ENCODE results near the gene UNC5CL. TPM values are rescaled to one million over a fixed set of nuclear protein-coding genes. Genes with fewer than 3 reads are reported as not detected.

UNC5CL gene
- total RNA-seq, 1 experiment from 2014 or later: 0.41 TPM

GRCh38 chr6:41025966-41026530 lies 13.0 kb downstream of the UNC5CL start:
- intact Hi-C loops (cut with micrococcal nuclease; ENCODE audit: unreplicated experiment): loop anchor here (5.0 to 10.0 kb wide), 2 partner anchors 711 to 1664 kb away; no protein-coding TSS in a partner anchor
- BruUV-seq (replicated peaks): no TSS peak

GRCh38 chr6:41023114-41023513 lies 15.9 kb downstream of the UNC5CL start:
- CTCF ChIA-PET: no interaction called here
- intact Hi-C loops (cut with micrococcal nuclease; ENCODE audit: unreplicated experiment): loop anchor here (10.0 kb wide), 1 partner anchor 708 kb away; no protein-coding TSS in a partner anchor

More at GRCh38 chr6:41025966-41026530, 13.0 kb downstream of the UNC5CL start:
- H3K4me3 ChIP-seq (ENCODE audit: low read depth, low read length, poor library complexity, severe bottlenecking): no peak overlapping the region
- no peaks in the 10 kb centered on the region for H3K4me1 ChIP-seq (ENCODE audit: insufficient read depth, low read length, poor library complexity, severe bottlenecking)
- POLR2A ChIA-PET (ENCODE audit: low non-redundant PET): no interaction called here
- no peak overlapping the region for H3K27ac ChIP-seq (ENCODE audit: low read depth, low read length, poor library complexity, severe bottlenecking)
- no peaks in the 10 kb centered on the region for H3K27me3 ChIP-seq (replicated peaks; ENCODE audit: insufficient read depth, low read depth, low read length, poor library complexity)
- no peaks in the 10 kb centered on the region for H3K36me3 ChIP-seq (ENCODE audit: insufficient read depth, low read length, poor library complexity, severe bottlenecking)
- no peak for TF ChIP-seq CTCF (conservative IDR thresholded peaks at IDR 0.05; ENCODE audit: low read depth, low read length)
- TF ChIP-seq EZH2 (IDR thresholded peaks at IDR 0.05; ENCODE audit: borderline replicate concordance, low read depth, low read length, poor library complexity, severe bottlenecking): no peak
- CTCF ChIA-PET: no interaction called here
- no peak for DNase-seq (ENCODE audit: low spot score)
- no peaks in the 10 kb centered on the region for H3K9me3 ChIP-seq (ENCODE audit: low read depth, low read length, poor library complexity, severe bottlenecking)

GRCh38 chr6:41022294-41022693 lies 16.7 kb downstream of the UNC5CL start:
- ChIA-PET POLR2A (ENCODE audit: low non-redundant PET) (no interaction called here), CTCF (interaction anchor here (0.6 kb wide), 1 partner anchor 66 kb away, joined by 4 read pairs; no protein-coding TSS in a partner anchor)
- no TSS peak for BruUV-seq (replicated peaks)
- Histone ChIP-seq H3K4me1 (ENCODE audit: insufficient read depth, low read length, poor library complexity, severe bottlenecking) (no peaks in the 10 kb centered on the region), H3K9me3 (ENCODE audit: low read depth, low read length, poor library complexity, severe bottlenecking) (no peaks in the 10 kb centered on the region), H3K27ac (ENCODE audit: low read depth, low read length, poor library complexity, severe bottlenecking) (no peak overlapping the region), H3K36me3 (ENCODE audit: insufficient read depth, low read length, poor library complexity, severe bottlenecking) (no peaks in the 10 kb centered on the region), H3K4me3 (ENCODE audit: low read depth, low read length, poor library complexity, severe bottlenecking) (no peak overlapping the region), H3K27me3 (replicated peaks; ENCODE audit: insufficient read depth, low read depth, low read length, poor library complexity) (no peaks in the 10 kb centered on the region)
- TF ChIP-seq EZH2 (IDR thresholded peaks at IDR 0.05; ENCODE audit: borderline replicate concordance, low read depth, low read length, poor library complexity, severe bottlenecking) (no peak), CTCF (conservative IDR thresholded peaks at IDR 0.05; ENCODE audit: low read depth, low read length) (no peak)
- intact Hi-C loops (cut with micrococcal nuclease; ENCODE audit: unreplicated experiment): loop anchor here (10.0 kb wide), 1 partner anchor 707 kb away; no protein-coding TSS in a partner anchor
- no peak for DNase-seq (ENCODE audit: low spot score)

More at GRCh38 chr6:41023114-41023513, 15.9 kb downstream of the UNC5CL start:
- TF ChIP-seq CTCF (conservative IDR thresholded peaks at IDR 0.05; ENCODE audit: low read depth, low read length) (no peak), EZH2 (IDR thresholded peaks at IDR 0.05; ENCODE audit: borderline replicate concordance, low read depth, low read length, poor library complexity, severe bottlenecking) (no peak)
- no peaks in the 10 kb centered on the region for H3K4me1 ChIP-seq (ENCODE audit: insufficient read depth, low read length, poor library complexity, severe bottlenecking)
- no peak overlapping the region for H3K27ac ChIP-seq (ENCODE audit: low read depth, low read length, poor library complexity, severe bottlenecking)
- BruUV-seq (replicated peaks): no TSS peak
- no peak overlapping the region for H3K4me3 ChIP-seq (ENCODE audit: low read depth, low read length, poor library complexity, severe bottlenecking)
- no peak for DNase-seq (ENCODE audit: low spot score)
- H3K36me3 ChIP-seq (ENCODE audit: insufficient read depth, low read length, poor library complexity, severe bottlenecking): no peaks in the 10 kb centered on the region
- H3K27me3 ChIP-seq (replicated peaks; ENCODE audit: insufficient read depth, low read depth, low read length, poor library complexity): no peaks in the 10 kb centered on the region
- no peaks in the 10 kb centered on the region for H3K9me3 ChIP-seq (ENCODE audit: low read depth, low read length, poor library complexity, severe bottlenecking)
- POLR2A ChIA-PET (ENCODE audit: low non-redundant PET): no interaction called here
